GM19467 (cell line): Measurements from ENCODE around the gene PTPN14.

ENCODE experiments used
- ATAC-seq: cut with Tn5 transposase; IDR thresholded peaks from one replicate; pipeline ENCODE4 v1.9.1; 2021; ENCODE audit warnings: mild to moderate bottlenecking, moderate library complexity; ENCODE audit not compliant: unreplicated experiment

PTPN14 gene

GRCh38 chr1:214317734-214318133 lies 233.7 kb downstream of the PTPN14 start:
- ATAC-seq = no peak

- ATAC-seq = no peak
Measured at GRCh38 chr1:214317300-214317699, 234.1 kb downstream of the PTPN14 start.

GRCh38 chr1:214316593-214316992 lies 234.8 kb downstream of the PTPN14 start:
- ATAC-seq = no peak

- no peak for ATAC-seq
Measured at GRCh38 chr1:214314178-214314843, 237.1 kb downstream of the PTPN14 start.

GRCh38 chr1:214312530-214313051 lies 238.8 kb downstream of the PTPN14 start:
- no peak for ATAC-seq

- ATAC-seq = no peak
Measured at GRCh38 chr1:214310777-214311690, 240.4 kb downstream of the PTPN14 start.

GRCh38 chr1:214310010-214310409 lies 241.4 kb downstream of the PTPN14 start:
- no peak for ATAC-seq

GRCh38 chr1:214306269-214306668 lies 245.1 kb downstream of the PTPN14 start:
- no peak for ATAC-seq

- no peak for ATAC-seq
Measured at GRCh38 chr1:214305164-214305751, 246.1 kb downstream of the PTPN14 start.

GRCh38 chr1:214303141-214303930 lies 248.1 kb downstream of the PTPN14 start:
- ATAC-seq = no peak

GRCh38 chr1:214301526-214301925 lies 249.9 kb downstream of the PTPN14 start:
- no peak for ATAC-seq

- ATAC-seq = no peak
Measured at GRCh38 chr1:214300149-214300780, 251.1 kb downstream of the PTPN14 start.
